Putamen (tissue), 1 donor: ENCODE data around the gene GPRC5B.

ENCODE experiments used
- DNase-seq: peaks from one replicate; pipeline ENCODE4 v3.0.0-alpha.2; 2016; ENCODE audit warnings: low spot score

The GPRC5B gene

GRCh38 chr16:19812986-19813385 is 71.7 kb downstream of the GPRC5B start:
- no peak for DNase-seq

- no peak for DNase-seq
Measured at GRCh38 chr16:19810817-19811731, 73.6 kb downstream of the GPRC5B start.

- DNase-seq: no peak
Measured at GRCh38 chr16:19809693-19810092, 75.0 kb downstream of the GPRC5B start.

- no peak for DNase-seq
Measured at GRCh38 chr16:19809121-19809635, 75.5 kb downstream of the GPRC5B start.

GRCh38 chr16:19808061-19808641 is 76.5 kb downstream of the GPRC5B start:
- peak; percentile 34 for DNase-seq
